ENCODE data around the gene ARFGAP2. TPM values are rescaled to one million over a fixed set of nuclear protein-coding genes. Genes with fewer than 3 reads are reported as not detected.
A peak's percentile ranks its signal among the peaks of the same experiment; 100 is the strongest.

Gene ARFGAP2
- total RNA-seq, 4 donors from 2014 or later, result 92.5 to 141 (median 120) TPM

DNA sequence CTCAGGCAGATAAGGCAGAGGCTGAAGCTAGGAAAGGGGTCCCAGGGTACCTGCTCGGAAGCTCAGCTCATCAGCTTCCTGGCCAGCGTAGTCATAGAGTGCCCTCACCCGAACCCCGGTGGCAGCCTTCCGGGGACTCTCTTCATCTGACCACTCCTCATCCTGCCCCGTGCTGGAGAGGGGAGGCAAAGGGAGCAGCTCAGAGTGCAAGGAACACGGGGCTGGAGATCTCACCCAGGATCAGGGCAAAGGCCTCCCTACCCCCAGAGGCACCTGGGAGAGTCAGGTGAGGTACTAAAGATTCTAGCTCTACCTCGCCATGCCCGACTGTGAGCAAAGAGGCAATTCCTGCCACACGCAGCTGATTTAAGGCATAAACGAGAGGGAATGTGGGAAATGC is 1.6 kb upstream of the ARFGAP2 start:
- intact Hi-C loops (cut with DNase I), result loop anchor here (5.0 kb wide), 2 partner anchors 89 to 179 kb away; no protein-coding TSS in a partner anchor
- DNase-seq (ENCODE audit: extremely low spot score), result no peak
- TF ChIP-seq CTCF (IDR thresholded peaks at IDR 0.05), result no peak
- TF ChIP-seq POLR2A (IDR thresholded peaks at IDR 0.05; ENCODE audit: low read depth), result no peak
- Histone ChIP-seq H3K27me3 (no peaks in the 10 kb centered on the region), H3K4me1 (peaks cover 52 to 62% (median 55%) of the 10 kb centered on the region in 4 donors), H3K36me3 (peaks cover 8 to 58% (median 45%) of the 10 kb centered on the region in 4 donors), H3K4me3 (no peak overlapping the region), H3K9me3 (no peaks in the 10 kb centered on the region), H3K27ac (replicated peaks in 1 of 4) (peak overlapping the region; percentile 98 to 99 (median 98))
- 84% methylated on average over 11 of the region's 11 CpGs for WGBS

GRCh38 chr11:47177846-47178245 is 1.2 kb upstream of the ARFGAP2 start:
- TF ChIP-seq EP300 (IDR thresholded peaks at IDR 0.05) (no peak), POLR2AphosphoS5 (IDR thresholded peaks at IDR 0.05) (no peak), CTCF (IDR thresholded peaks at IDR 0.05) (no peak), POLR2A (IDR thresholded peaks at IDR 0.05; ENCODE audit: low read depth) (no peak)

DNA sequence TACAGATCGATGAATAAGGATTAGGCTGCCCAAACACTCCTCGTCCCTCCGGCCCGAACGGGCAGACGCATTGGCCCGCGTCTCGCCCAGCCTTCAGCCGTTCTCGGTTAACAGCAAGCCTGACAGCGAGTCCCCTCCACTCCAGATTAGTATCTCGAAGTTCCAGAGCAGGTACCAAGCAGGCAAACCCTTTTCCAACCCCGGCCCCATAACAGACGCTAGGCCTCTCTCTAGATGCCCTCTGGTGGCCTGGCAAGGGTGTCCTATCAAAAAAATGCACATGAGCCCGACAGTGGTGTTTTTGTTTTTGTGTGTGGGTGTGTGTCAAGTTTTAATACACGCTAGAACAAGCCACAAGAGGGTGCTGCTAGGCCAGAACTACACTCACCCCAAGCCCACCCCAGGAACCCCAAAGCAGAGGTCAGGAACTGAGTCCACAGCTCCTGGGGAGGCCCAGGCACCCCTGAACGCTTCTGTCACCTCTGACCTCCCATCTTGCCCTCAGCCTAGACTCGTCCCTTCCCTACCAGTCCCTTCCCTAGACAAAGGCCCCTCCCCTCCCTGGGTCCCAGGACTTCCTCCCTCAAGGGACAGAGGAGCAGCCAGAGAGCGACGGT is 658 bp upstream of the ARFGAP2 start:
- H3K4me1 ChIP-seq, result peaks cover 52 to 62% (median 57%) of the 10 kb centered on the region in 4 donors
- DNase-seq (ENCODE audit: extremely low spot score), result peak; percentile 93
- H3K27me3 ChIP-seq, result no peaks in the 10 kb centered on the region
- intact Hi-C loops (cut with DNase I), result loop anchor here (5.0 kb wide), 2 partner anchors 90 to 180 kb away; no protein-coding TSS in a partner anchor
- H3K27ac ChIP-seq (replicated peaks in 1 of 4), result peak overlapping the region; percentile 98 to 99 (median 98)
- peaks cover 13 to 63% (median 55%) of the 10 kb centered on the region in 4 donors for H3K36me3 ChIP-seq
- 2% methylated on average over 19 of the region's 21 CpGs for whole genome bisulfite sequencing
- TF ChIP-seq POLR2AphosphoS5 (IDR thresholded peaks at IDR 0.05) (no peak), CTCF (IDR thresholded peaks at IDR 0.05) (peak; percentile 55 to 67 (median 62)), EP300 (IDR thresholded peaks at IDR 0.05) (no peak), POLR2A (IDR thresholded peaks at IDR 0.05; ENCODE audit: low read depth) (no peak)
- peak overlapping the region; percentile 72 to 99 (median 86) for H3K4me3 ChIP-seq
- H3K9me3 ChIP-seq, result no peaks in the 10 kb centered on the region

More at GRCh38 chr11:47177846-47178245, 1.2 kb upstream of the ARFGAP2 start:
- 62% methylated on average over 4 of the region's 6 CpGs for WGBS
- intact Hi-C loops (cut with DNase I), result loop anchor here (5.0 kb wide), 2 partner anchors 89 to 179 kb away; no protein-coding TSS in a partner anchor
- no peaks in the 10 kb centered on the region for H3K9me3 ChIP-seq
- peaks cover 12 to 60% (median 49%) of the 10 kb centered on the region in 4 donors for H3K36me3 ChIP-seq
- peaks cover 52 to 62% (median 55%) of the 10 kb centered on the region in 4 donors for H3K4me1 ChIP-seq
- H3K4me3 ChIP-seq, result peak overlapping the region in 3 of 4 donors; percentile 72 to 99 (median 87)
- DNase-seq (ENCODE audit: extremely low spot score), result no peak
- H3K27me3 ChIP-seq, result no peaks in the 10 kb centered on the region
- H3K27ac ChIP-seq (replicated peaks in 1 of 4), result peak overlapping the region; percentile 98 to 99 (median 98)

DNA sequence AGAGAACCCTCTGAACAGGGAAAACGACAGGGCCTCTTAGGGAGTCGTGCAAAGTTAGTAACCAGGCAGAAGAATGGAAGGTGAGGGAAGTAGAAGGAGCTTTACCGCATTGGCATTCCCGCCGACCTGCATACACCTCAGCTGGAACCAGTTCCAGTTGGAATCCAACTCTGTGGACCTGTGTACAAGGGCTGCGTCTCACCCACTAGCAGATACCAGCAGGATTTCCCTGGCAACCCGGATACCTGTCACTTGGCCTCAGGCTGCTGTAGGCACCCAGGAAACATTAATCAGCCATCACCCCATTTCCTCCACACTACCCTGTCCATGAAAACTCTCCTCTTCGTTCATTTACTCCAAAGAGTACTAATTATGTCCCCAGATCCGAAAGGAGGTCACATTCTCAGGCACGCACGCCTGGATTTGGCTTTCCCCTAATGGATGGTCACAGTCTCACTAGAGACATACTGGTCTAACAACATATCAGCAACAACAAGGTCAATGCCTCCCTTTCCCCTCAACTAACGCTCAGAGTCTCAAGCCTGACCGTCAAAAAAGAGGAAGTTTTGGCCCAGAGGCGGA is 842 bp downstream of the ARFGAP2 start:
- TF ChIP-seq CTCF (IDR thresholded peaks at IDR 0.05), result no peak
- TF ChIP-seq POLR2A (IDR thresholded peaks at IDR 0.05; ENCODE audit: low read depth), result no peak
- TF ChIP-seq EP300 (IDR thresholded peaks at IDR 0.05), result no peak
- TF ChIP-seq POLR2AphosphoS5 (IDR thresholded peaks at IDR 0.05), result no peak
- Histone ChIP-seq H3K4me1 (peaks cover 64 to 76% (median 70%) of the 10 kb centered on the region in 4 donors), H3K4me3 (peak overlapping the region; percentile 72 to 99 (median 86)), H3K27me3 (no peaks in the 10 kb centered on the region), H3K27ac (replicated peaks in 1 of 4) (peak overlapping the region; percentile 98 to 99 (median 98)), H3K9me3 (no peaks in the 10 kb centered on the region), H3K36me3 (peaks cover 16 to 76% (median 67%) of the 10 kb centered on the region in 4 donors)
- 33% methylated on average over 14 of the region's 14 CpGs for WGBS
- intact Hi-C loops (cut with DNase I), result loop anchor here (5.0 kb wide), 2 partner anchors 91 to 181 kb away; no protein-coding TSS in a partner anchor
- DNase-seq (ENCODE audit: extremely low spot score), result no peak
